Panc1 (cell line): ENCODE data around the gene GORASP2.

Experiments used
- CTCF ChIP-seq: fragments of 450-650 bp; IDR thresholded peaks from 2 replicates; pipeline ENCODE4 v1.5.1; 2017; ENCODE audit warnings: mild to moderate bottlenecking
- POLR2AphosphoS5 ChIP-seq: IDR thresholded peaks from 2 replicates; pipeline ENCODE4 v1.6.1; 2012; ENCODE audit warnings: mild to moderate bottlenecking, low read depth, low read length, moderate library complexity
- TCF7L2 ChIP-seq: IDR thresholded peaks from 2 replicates; pipeline ENCODE4 v1.6.1; 2011; ENCODE audit warnings: mild to moderate bottlenecking, low read depth, low read length, inconsistent platforms
- TF ChIP-seq, protein P1 (sequence below), 2 experiments: IDR thresholded peaks; 2 replicates each; pipeline ENCODE4 v1.6.1; 2011 to 2012; ENCODE audit warnings: low read depth in 2 of 2, control low read depth in 1 of 2, low read length in 1 of 2, mild to moderate bottlenecking in 1 of 2, moderate library complexity in 1 of 2; ENCODE audit not compliant: insufficient read depth in 1 of 2

DNA sequence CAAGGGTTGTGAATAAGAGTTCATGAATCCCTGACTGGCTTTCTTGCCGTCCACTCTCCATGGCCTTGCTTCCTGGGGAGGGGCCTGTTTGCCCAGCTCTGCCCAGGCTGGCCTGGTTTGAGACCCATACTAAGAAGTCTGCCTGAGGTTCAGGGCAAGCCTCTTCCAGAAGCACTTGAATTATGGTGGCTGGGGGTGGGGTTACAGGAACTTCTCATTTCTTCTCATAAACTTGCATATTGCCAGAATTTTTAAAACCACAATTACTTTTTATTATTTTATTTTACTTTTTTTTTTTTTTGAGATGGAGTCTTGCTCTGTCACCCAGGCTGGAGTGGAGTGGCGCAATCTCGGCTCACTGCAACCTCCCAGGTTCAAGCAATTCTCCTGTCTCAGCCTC lies 42.0 kb downstream of the GORASP2 start:
- no peak for TF ChIP-seq POLR2AphosphoS5
- TF ChIP-seq CTCF: no peak
- TF ChIP-seq, protein P1, sequence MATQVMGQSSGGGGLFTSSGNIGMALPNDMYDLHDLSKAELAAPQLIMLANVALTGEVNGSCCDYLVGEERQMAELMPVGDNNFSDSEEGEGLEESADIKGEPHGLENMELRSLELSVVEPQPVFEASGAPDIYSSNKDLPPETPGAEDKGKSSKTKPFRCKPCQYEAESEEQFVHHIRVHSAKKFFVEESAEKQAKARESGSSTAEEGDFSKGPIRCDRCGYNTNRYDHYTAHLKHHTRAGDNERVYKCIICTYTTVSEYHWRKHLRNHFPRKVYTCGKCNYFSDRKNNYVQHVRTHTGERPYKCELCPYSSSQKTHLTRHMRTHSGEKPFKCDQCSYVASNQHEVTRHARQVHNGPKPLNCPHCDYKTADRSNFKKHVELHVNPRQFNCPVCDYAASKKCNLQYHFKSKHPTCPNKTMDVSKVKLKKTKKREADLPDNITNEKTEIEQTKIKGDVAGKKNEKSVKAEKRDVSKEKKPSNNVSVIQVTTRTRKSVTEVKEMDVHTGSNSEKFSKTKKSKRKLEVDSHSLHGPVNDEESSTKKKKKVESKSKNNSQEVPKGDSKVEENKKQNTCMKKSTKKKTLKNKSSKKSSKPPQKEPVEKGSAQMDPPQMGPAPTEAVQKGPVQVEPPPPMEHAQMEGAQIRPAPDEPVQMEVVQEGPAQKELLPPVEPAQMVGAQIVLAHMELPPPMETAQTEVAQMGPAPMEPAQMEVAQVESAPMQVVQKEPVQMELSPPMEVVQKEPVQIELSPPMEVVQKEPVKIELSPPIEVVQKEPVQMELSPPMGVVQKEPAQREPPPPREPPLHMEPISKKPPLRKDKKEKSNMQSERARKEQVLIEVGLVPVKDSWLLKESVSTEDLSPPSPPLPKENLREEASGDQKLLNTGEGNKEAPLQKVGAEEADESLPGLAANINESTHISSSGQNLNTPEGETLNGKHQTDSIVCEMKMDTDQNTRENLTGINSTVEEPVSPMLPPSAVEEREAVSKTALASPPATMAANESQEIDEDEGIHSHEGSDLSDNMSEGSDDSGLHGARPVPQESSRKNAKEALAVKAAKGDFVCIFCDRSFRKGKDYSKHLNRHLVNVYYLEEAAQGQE (IDR thresholded peaks at IDR 0.05; ENCODE audit: insufficient read depth in 1 of 2, low read depth in 2 of 2, low read length in 1 of 2): no peak
- no peak for TF ChIP-seq TCF7L2
